Measurements from ENCODE around the gene VCAN.
A peak's percentile ranks its signal among the peaks of the same experiment; 100 is the strongest.

- no peak; the same call in 1 of the 2 replicates for TF ChIP-seq YY1 (tag by site-specific recombination; IDR thresholded peaks at IDR 0.05)
- no peak for TF ChIP-seq ZNF266 (tag by site-specific recombination; IDR thresholded peaks at IDR 0.05; ENCODE audit: low read depth)
- TF ChIP-seq CTCF (tag by site-specific recombination; IDR thresholded peaks at IDR 0.05) = peak; percentile 83
- TF ChIP-seq ZNF629 (tag by site-specific recombination; IDR thresholded peaks at IDR 0.05) = peak; percentile 64
- TF ChIP-seq ZNF664 (tag by site-specific recombination; IDR thresholded peaks at IDR 0.05) = no peak
- 0 out of 2 replicates have a peak, but pooled peaks have one; percentile 24 for TF ChIP-seq KLF16 (tag by site-specific recombination; IDR thresholded peaks at IDR 0.05)
- TF ChIP-seq ELK4 (IDR thresholded peaks at IDR 0.05; ENCODE audit: borderline replicate concordance, low read depth, low read length) = no peak
Measured at GRCh38 chr5:83473346-83474160, 2.0 kb downstream of the VCAN start.

Data from HEK293 (cell line).